Upper lobe of left lung (tissue), 4 donors: Measurements from ENCODE around the gene SMPD3.

ENCODE experiments used
- CTCF ChIP-seq, 6 experiments: fragments of 450-650 bp in 4 of 6; fragments of 200-600 bp in 2 of 6; sonication (generic) in 2 of 6; IDR thresholded peaks; one replicate each; pipeline ENCODE4 v1.5.1; 2016 to 2019; ENCODE audit warnings: antibody characterized with exemption in 6 of 6
- POLR2AphosphoS5 ChIP-seq, 2 donors: sonication (generic); formaldehyde crosslinking; IDR thresholded peaks; one replicate each; pipeline ENCODE4 v1.5.1; 2017; ENCODE audit warnings: antibody characterized with exemption in 2 of 2

- TF ChIP-seq CTCF (IDR thresholded peaks at IDR 0.05) (no peak), POLR2AphosphoS5 (IDR thresholded peaks at IDR 0.05) (no peak)
Measured at GRCh38 chr16:68455631-68456030, 7.3 kb upstream of the SMPD3 start.
